Neutrophil (primary cell): ENCODE results near the gene VSTM2B.

Source experiments
- H3K27ac ChIP-seq: fragments of 200-600 bp; sonication (generic); 2 replicates; pipeline ENCODE4 v1.5.1; 2016; ENCODE audit warnings: mild to moderate bottlenecking, moderate library complexity
- H3K27me3 ChIP-seq: fragments of 200-600 bp; sonication (generic); 2 replicates; pipeline ENCODE4 v1.6.0; 2016; ENCODE audit warnings: mild to moderate bottlenecking
- H3K36me3 ChIP-seq: fragments of 200-600 bp; sonication (generic); 2 replicates; pipeline ENCODE4 v1.5.1; 2017
- H3K4me1 ChIP-seq, 2 experiments: fragments of 200-600 bp in 1 of 2; sonication (generic) in 1 of 2; 1 replicate in 1 of 2; 2 replicates in 1 of 2; pipeline versions ENCODE4 v1.5.1 to v1.6.1; 2013 to 2016; ENCODE audit warnings: low read depth in 1 of 2, low read length in 1 of 2, mild to moderate bottlenecking in 1 of 2, moderate library complexity in 1 of 2; ENCODE audit not compliant: control insufficient read depth in 1 of 2, insufficient read depth in 1 of 2
- H3K4me3 ChIP-seq, 2 experiments: fragments of 200-600 bp in 1 of 2; sonication (generic) in 1 of 2; 1 replicate in 1 of 2; 2 replicates in 1 of 2; pipeline ENCODE4 v1.5.1; 2013 to 2016; ENCODE audit warnings: low read depth in 1 of 2, low read length in 1 of 2, mild to moderate bottlenecking in 1 of 2, moderate library complexity in 1 of 2
- H3K9me3 ChIP-seq: fragments of 200-600 bp; sonication (generic); 2 replicates; pipeline ENCODE4 v1.5.1; 2016
- CTCF ChIP-seq: fragments of 200-600 bp; sonication (generic); IDR thresholded peaks from 2 replicates; pipeline ENCODE4 v1.5.1; 2016; ENCODE audit warnings: antibody characterized with exemption

VSTM2B gene

GRCh38 chr19:29603308-29603707 lies 77.5 kb downstream of the VSTM2B start:
- peaks cover under 1% of the 10 kb centered on the region for H3K36me3 ChIP-seq
- H3K4me1 ChIP-seq, result peaks cover 15 to 18% of the 10 kb centered on the region in 2 experiments
- no peak overlapping the region for H3K27ac ChIP-seq
- no peaks in the 10 kb centered on the region for H3K9me3 ChIP-seq
- TF ChIP-seq CTCF, result no peak
- H3K4me3 ChIP-seq, result no peak overlapping the region
- H3K27me3 ChIP-seq, result peaks cover 18% of the 10 kb centered on the region

GRCh38 chr19:29605653-29606419 lies 80.0 kb downstream of the VSTM2B start, which contains the start of gene POP4:
TSS of gene POP4 (plus strand) at chr19:29606283. CDS start at chr19:29606319, 36 bp downstream.
- Histone ChIP-seq H3K27me3 (no peaks in the 10 kb centered on the region), H3K36me3 (peaks cover 22% of the 10 kb centered on the region), H3K4me1 (peaks cover 15 to 18% of the 10 kb centered on the region in 2 experiments), H3K9me3 (no peaks in the 10 kb centered on the region), H3K4me3 (peak within 1 kb of the TSS; percentile 82 to 97), H3K27ac (peak within 1 kb of the TSS; percentile 92)
- TF ChIP-seq CTCF, result peak; percentile 14

- Histone ChIP-seq H3K27ac (peak overlapping the region; percentile 92), H3K4me1 (peaks cover 15 to 18% of the 10 kb centered on the region in 2 experiments), H3K9me3 (no peaks in the 10 kb centered on the region), H3K4me3 (peak overlapping the region; percentile 82 to 97), H3K36me3 (peaks cover 28% of the 10 kb centered on the region), H3K27me3 (no peaks in the 10 kb centered on the region)
- TF ChIP-seq CTCF, result no peak
Observed at GRCh38 chr19:29606420-29606747, 80.6 kb downstream of the VSTM2B start.

- no peak overlapping the region for H3K27ac ChIP-seq
- peaks cover 60% of the 10 kb centered on the region for H3K36me3 ChIP-seq
- H3K9me3 ChIP-seq, result no peaks in the 10 kb centered on the region
- TF ChIP-seq CTCF, result no peak
- H3K4me3 ChIP-seq, result no peak overlapping the region
- H3K27me3 ChIP-seq, result no peaks in the 10 kb centered on the region
- peaks cover 15 to 18% of the 10 kb centered on the region in 2 experiments for H3K4me1 ChIP-seq
Observed at GRCh38 chr19:29609636-29610035, 83.8 kb downstream of the VSTM2B start.

GRCh38 chr19:29610213-29610573 lies 84.4 kb downstream of the VSTM2B start:
- Histone ChIP-seq H3K9me3 (no peaks in the 10 kb centered on the region), H3K27me3 (no peaks in the 10 kb centered on the region), H3K27ac (no peak overlapping the region), H3K36me3 (peaks cover 66% of the 10 kb centered on the region), H3K4me3 (no peak overlapping the region), H3K4me1 (peaks cover 13 to 16% of the 10 kb centered on the region in 2 experiments)
- no peak for TF ChIP-seq CTCF
